HCT116 (cell line): ENCODE data around the gene TLX1. TPM values are rescaled to one million over a fixed set of nuclear protein-coding genes. Genes with fewer than 3 reads are reported as not detected.

Experiments used
- ATAC-seq: fragments of 200-7000 bp; cut with Tn5 transposase; 2 replicates; pipeline ENCODE4 v1.9.1; 2020; ENCODE audit warnings: mild to moderate bottlenecking, moderate library complexity
- BruUV-seq: library from RNA; stranded (reverse); fragments of 400-500 nt; replicated peaks from 2 replicates; lab custom pipeline; 2021; lab: Mats Ljungman, UMichigan
- CTCF ChIA-PET: fragments of 300-600 bp; sonication (Branson Sonifier 250); formaldehyde crosslinking; loops from one replicate; lab custom pipeline; 2021; ENCODE audit warnings: antibody characterized with exemption; lab: Charles Lee
- POLR2A ChIA-PET: fragments of 300-600, 350-600 bp; sonication (Branson Sonifier 250); formaldehyde crosslinking; loops from one replicate; lab custom pipeline; 2021; ENCODE audit warnings: antibody characterized with exemption; lab: Charles Lee
- RAD21 ChIA-PET, 2 experiments: fragments of 300-600 bp; sonication (Branson Sonifier 250); formaldehyde crosslinking; loops; one replicate each; lab custom pipeline; 2023; ENCODE audit warnings: low total read pairs in 2 of 2; ENCODE audit not compliant: uncharacterized antibody in 2 of 2, unreplicated experiment in 2 of 2, low non-redundant PET in 1 of 2; lab: Charles Lee
- DNase-seq: peaks from one replicate; pipeline ENCODE4 v3.0.0-alpha.2; 2010; ENCODE audit warnings: low read depth, low spot score
- H2AFZ ChIP-seq: fragments of 200-600 bp; shearing (Covaris generic), sonication (generic); 2 replicates; pipeline ENCODE4 v1.6.1; 2017; ENCODE audit warnings: low read depth, mixed run types, mixed read lengths, antibody characterized with exemption, low read length; ENCODE audit not compliant: poor library complexity, severe bottlenecking
- H3K27ac ChIP-seq: 2 replicates; pipeline ENCODE4 v1.5.1; 2012; ENCODE audit warnings: low read depth, low read length
- H3K27me3 ChIP-seq: fragments of 200-600 bp; sonication (generic); 2 replicates; pipeline ENCODE4 v1.6.1; 2016; ENCODE audit warnings: mixed run types, low read length, mixed read lengths; ENCODE audit not compliant: insufficient read depth
- H3K36me3 ChIP-seq, 2 experiments: fragments of 200-500 bp in 1 of 2; fragments of 200-600 bp in 1 of 2; sonication (Bioruptor generic) in 1 of 2; sonication (generic) in 1 of 2; 2 replicates each; pipeline versions ENCODE4 v1.5.1 to v1.6.1; 2014 to 2016; ENCODE audit warnings: low read length in 2 of 2, inconsistent platforms in 1 of 2, mixed read lengths in 1 of 2, mixed run types in 1 of 2; ENCODE audit not compliant: insufficient read depth in 2 of 2, control insufficient read depth in 1 of 2
- H3K4me1 ChIP-seq, 2 experiments: fragments of 200-600 bp in 1 of 2; sonication (generic) in 1 of 2; 2 replicates each; pipeline versions ENCODE4 v1.5.1 to v1.6.1; 2012 to 2017; ENCODE audit warnings: low read length in 2 of 2, inconsistent platforms in 1 of 2, mild to moderate bottlenecking in 1 of 2, mixed read lengths in 1 of 2, mixed run types in 1 of 2, moderate library complexity in 1 of 2; ENCODE audit not compliant: insufficient read depth in 2 of 2, control insufficient read depth in 1 of 2
- H3K4me2 ChIP-seq: fragments of 200-600 bp; sonication (generic); 2 replicates; pipeline ENCODE4 v1.6.1; 2017; ENCODE audit warnings: mixed run types, low read length, mixed read lengths
- H3K4me3 ChIP-seq, 2 experiments: fragments of 200-600 bp in 1 of 2; sonication (generic) in 1 of 2; replicated peaks in 1 of 2; 2 replicates each; pipeline ENCODE4 v1.5.1; 2011 to 2016; ENCODE audit warnings: low read length in 2 of 2, control low read depth in 1 of 2, low read depth in 1 of 2, mild to moderate bottlenecking in 1 of 2, mixed read lengths in 1 of 2, mixed run types in 1 of 2
- H3K79me2 ChIP-seq: fragments of 200-600 bp; sonication (generic); 2 replicates; pipeline ENCODE4 v1.6.1; 2017; ENCODE audit warnings: mild to moderate bottlenecking, mixed run types, low read length, moderate library complexity, mixed read lengths; ENCODE audit not compliant: insufficient read depth
- H3K9ac ChIP-seq: fragments of 200-600 bp; sonication (generic); 2 replicates; pipeline ENCODE4 v1.6.1; 2016; ENCODE audit warnings: low read length, mixed read lengths
- H3K9me2 ChIP-seq: fragments of 200-600 bp; sonication (generic), shearing (Covaris generic); 2 replicates; pipeline ENCODE4 v1.6.1; 2017; ENCODE audit warnings: mixed run types, mild to moderate bottlenecking, moderate library complexity; ENCODE audit not compliant: insufficient read depth
- H3K9me3 ChIP-seq, 2 experiments: fragments of 200-500 bp in 1 of 2; fragments of 200-600 bp in 1 of 2; sonication (Bioruptor generic) in 1 of 2; sonication (generic) in 1 of 2; 2 replicates each; pipeline ENCODE4 v1.6.1; 2014 to 2017; ENCODE audit warnings: low read length in 2 of 2, mixed read lengths in 2 of 2, inconsistent platforms in 1 of 2, low read depth in 1 of 2, mild to moderate bottlenecking in 1 of 2, mixed run types in 1 of 2, moderate library complexity in 1 of 2; ENCODE audit not compliant: control insufficient read depth in 1 of 2, insufficient read depth in 1 of 2
- H4K20me1 ChIP-seq: fragments of 200-600 bp; sonication (generic), shearing (Covaris generic); 2 replicates; pipeline ENCODE4 v1.6.1; 2017; ENCODE audit warnings: mixed run types, mild to moderate bottlenecking, moderate library complexity; ENCODE audit not compliant: insufficient read depth
- CEBPB ChIP-seq: IDR thresholded peaks from 2 replicates; pipeline ENCODE4 v1.6.1; 2012; ENCODE audit warnings: low read depth
- EGR1 ChIP-seq: IDR thresholded peaks from 2 replicates; pipeline ENCODE4 v1.6.1; 2012; ENCODE audit warnings: low read depth
- EZH2 ChIP-seq: fragments of 200-600 bp; sonication (generic); IDR thresholded peaks from 2 replicates; pipeline ENCODE4 v1.6.1; 2017; ENCODE audit warnings: antibody characterized with exemption, mixed run types
- EZH2phosphoT487 ChIP-seq: fragments of 200-600 bp; IDR thresholded peaks from 2 replicates; pipeline ENCODE4 v1.6.1; 2018; ENCODE audit warnings: antibody characterized with exemption, borderline replicate concordance
- POLR2A ChIP-seq: IDR thresholded peaks from 2 replicates; pipeline ENCODE4 v1.7.0; 2011; ENCODE audit warnings: borderline replicate concordance; ENCODE audit not compliant: insufficient read depth, insufficient read length; ENCODE audit errors: extremely low read depth
- REST ChIP-seq: IDR thresholded peaks from 2 replicates; pipeline ENCODE4 v1.6.1; 2012; ENCODE audit warnings: low read depth
- SP1 ChIP-seq: IDR thresholded peaks from 2 replicates; pipeline ENCODE4 v1.6.1; 2012; ENCODE audit warnings: low read depth
- YY1 ChIP-seq: IDR thresholded peaks from 2 replicates; pipeline ENCODE4 v1.6.1; 2011; ENCODE audit warnings: low read length, low read depth, moderate library complexity, mild to moderate bottlenecking; ENCODE audit not compliant: insufficient replicate concordance; ENCODE audit errors: extremely low read depth
- ZBTB33 ChIP-seq: IDR thresholded peaks from 2 replicates; pipeline ENCODE4 v1.6.1; 2011; ENCODE audit warnings: mild to moderate bottlenecking, low read length, moderate library complexity; ENCODE audit not compliant: insufficient replicate concordance; ENCODE audit errors: extremely low read depth
- intact Hi-C: fragments of 100-400 bp; cut with micrococcal nuclease; formaldehyde crosslinking; loops from 2 replicates; pipeline ENCODE4 v1.10.0; 2022
- total RNA-seq: library from RNA; stranded (reverse); gene quantifications from one replicate; pipeline ENCODE4 v1.2.1, GENCODE V29; 2021; ENCODE audit not compliant: unreplicated experiment

TLX1 gene
- total RNA-seq, 1 experiment from 2014 or later, result not detected

GRCh38 chr10:101107771-101108170 is 23.3 kb upstream of the TLX1 start (continued):
- TF ChIP-seq REST (no peak), EZH2 (no peak), YY1 (no peak), ZBTB33 (no peak), EZH2phosphoT487 (no peak)

- no peak overlapping the region for H3K9ac ChIP-seq
Measured at GRCh38 chr10:101110856-101111523, 20.1 kb upstream of the TLX1 start.

More at GRCh38 chr10:101110856-101111523, 20.1 kb upstream of the TLX1 start:
- intact Hi-C loops, result no loop called here
- ATAC-seq (peak; percentile 90), DNase-seq (no peak)
- Histone ChIP-seq H3K27ac (no peak overlapping the region), H3K9me3 (no peaks in the 10 kb centered on the region), H2AFZ (peak overlapping the region; percentile 67), H3K27me3 (no peaks in the 10 kb centered on the region), H3K36me3 (no peaks in the 10 kb centered on the region), H3K9me2 (no peaks in the 10 kb centered on the region), H3K4me2 (peak overlapping the region; percentile 63), H3K4me1 (peaks cover 13% of the 10 kb centered on the region in 2 experiments; a peak in 3 of 4 replicates), H3K4me3 (no peak overlapping the region; a peak in 1 of 4 replicates), H4K20me1 (no peaks in the 10 kb centered on the region), H3K79me2 (no peaks in the 10 kb centered on the region)
- ChIA-PET CTCF (interaction anchor here (1.7 kb wide), 1 partner anchor 15 kb away, joined by 9 read pairs; no protein-coding TSS in a partner anchor), POLR2A (interaction anchor here (0.6 kb wide), 2 partner anchors 317 to 499 kb away, joined by 3 to 5 read pairs; no protein-coding TSS in a partner anchor), RAD21 (no interaction called here)
- BruUV-seq, result no TSS peak
- peak; percentile 20 for TF ChIP-seq YY1
- no peak for TF ChIP-seq POLR2A
- TF ChIP-seq SP1, result peak; percentile 43; the same call in 1 of the 2 replicates
- TF ChIP-seq CEBPB, result no peak
- TF ChIP-seq EGR1, result peak; percentile 51; the same call in 1 of the 2 replicates
